Measurements from ENCODE around the gene TMEM204. TPM values are rescaled to one million over a fixed set of nuclear protein-coding genes. Genes with fewer than 3 reads are reported as not detected.

Gene TMEM204
- total RNA-seq, 3 donors from 2014 or later (not counting 1 experiment from before 2014, with no cell fraction given) = 3.3 to 14.1 (median 7.8) TPM

DNA sequence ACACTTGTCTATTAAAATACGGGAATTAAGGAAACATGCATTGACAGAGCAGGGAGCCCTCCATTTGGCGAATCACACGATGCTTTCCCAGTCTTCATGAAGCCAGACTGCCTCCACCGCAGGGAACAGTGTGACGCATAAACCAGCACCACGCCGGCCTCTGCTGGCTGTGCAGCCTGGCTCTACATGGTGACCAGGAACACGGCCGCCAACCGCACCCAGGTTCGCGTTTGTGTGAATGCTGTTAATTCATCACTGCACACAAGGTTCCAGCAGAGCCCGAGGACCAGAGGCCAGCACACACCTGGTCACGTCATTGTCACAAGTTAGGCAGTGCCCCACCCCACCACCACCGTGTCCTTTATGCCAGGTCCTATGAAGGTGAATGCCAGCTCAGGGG is 26.7 kb downstream of the TMEM204 start:
- H3K9me3 Mint-ChIP-seq = no peaks in the 10 kb centered on the region
- no peak overlapping the region for H3K27ac Mint-ChIP-seq
- H3K27me3 Mint-ChIP-seq (ENCODE audit: low read depth in 2 of 2) = no peaks in the 10 kb centered on the region
- H3K36me3 Mint-ChIP-seq = no peaks in the 10 kb centered on the region
- H3K4me1 ChIP-seq (ENCODE audit: control insufficient read depth, insufficient read depth, low read length) = no peaks in the 10 kb centered on the region
- TF ChIP-seq, protein P1, sequence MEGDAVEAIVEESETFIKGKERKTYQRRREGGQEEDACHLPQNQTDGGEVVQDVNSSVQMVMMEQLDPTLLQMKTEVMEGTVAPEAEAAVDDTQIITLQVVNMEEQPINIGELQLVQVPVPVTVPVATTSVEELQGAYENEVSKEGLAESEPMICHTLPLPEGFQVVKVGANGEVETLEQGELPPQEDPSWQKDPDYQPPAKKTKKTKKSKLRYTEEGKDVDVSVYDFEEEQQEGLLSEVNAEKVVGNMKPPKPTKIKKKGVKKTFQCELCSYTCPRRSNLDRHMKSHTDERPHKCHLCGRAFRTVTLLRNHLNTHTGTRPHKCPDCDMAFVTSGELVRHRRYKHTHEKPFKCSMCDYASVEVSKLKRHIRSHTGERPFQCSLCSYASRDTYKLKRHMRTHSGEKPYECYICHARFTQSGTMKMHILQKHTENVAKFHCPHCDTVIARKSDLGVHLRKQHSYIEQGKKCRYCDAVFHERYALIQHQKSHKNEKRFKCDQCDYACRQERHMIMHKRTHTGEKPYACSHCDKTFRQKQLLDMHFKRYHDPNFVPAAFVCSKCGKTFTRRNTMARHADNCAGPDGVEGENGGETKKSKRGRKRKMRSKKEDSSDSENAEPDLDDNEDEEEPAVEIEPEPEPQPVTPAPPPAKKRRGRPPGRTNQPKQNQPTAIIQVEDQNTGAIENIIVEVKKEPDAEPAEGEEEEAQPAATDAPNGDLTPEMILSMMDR (IDR thresholded peaks at IDR 0.05) = no peak
- peaks cover 9% of the 10 kb centered on the region for H3K36me3 ChIP-seq (ENCODE audit: control insufficient read depth, insufficient read depth, low read length)
- H3K27ac ChIP-seq (ENCODE audit: low read length) = no peak overlapping the region
- WGBS (ENCODE audit: insufficient coverage) = 96% methylated on average over 15 of the region's 15 CpGs
- no peak overlapping the region for H3K4me3 ChIP-seq (ENCODE audit: low read length)
- H3K4me3 Mint-ChIP-seq = no peak overlapping the region
- DNase-seq = no peak
- no peak for ATAC-seq
- H3K27me3 ChIP-seq (ENCODE audit: control insufficient read depth, insufficient read depth, low read length) = no peaks in the 10 kb centered on the region
- H3K9me3 ChIP-seq (ENCODE audit: control insufficient read depth, insufficient read depth, low read length) = no peaks in the 10 kb centered on the region
- peaks cover 0 to 6% of the 10 kb centered on the region in 2 donors for H3K4me1 Mint-ChIP-seq
- intact Hi-C loops (cut with micrococcal nuclease) = no loop called here

GRCh38 chr16:1560866-1561265 is 27.4 kb downstream of the TMEM204 start:
- H3K27ac ChIP-seq (ENCODE audit: low read length) = no peak overlapping the region
- intact Hi-C loops (cut with micrococcal nuclease) = no loop called here
- Mint-ChIP-seq H3K27me3 (ENCODE audit: low read depth in 2 of 2) (no peaks in the 10 kb centered on the region), H3K36me3 (no peaks in the 10 kb centered on the region), H3K4me1 (peaks cover 0 to 6% of the 10 kb centered on the region in 2 donors), H3K9me3 (no peaks in the 10 kb centered on the region), H3K27ac (no peak overlapping the region), H3K4me3 (no peak overlapping the region)
- H3K27me3 ChIP-seq (ENCODE audit: control insufficient read depth, insufficient read depth, low read length) = no peaks in the 10 kb centered on the region
- H3K4me1 ChIP-seq (ENCODE audit: control insufficient read depth, insufficient read depth, low read length) = no peaks in the 10 kb centered on the region
- no peaks in the 10 kb centered on the region for H3K9me3 ChIP-seq (ENCODE audit: control insufficient read depth, insufficient read depth, low read length)
- DNase-seq = peak in 1 of 2 donors; percentile 26
- peaks cover 4% of the 10 kb centered on the region for H3K36me3 ChIP-seq (ENCODE audit: control insufficient read depth, insufficient read depth, low read length)
- H3K4me3 ChIP-seq (ENCODE audit: low read length) = no peak overlapping the region
- TF ChIP-seq, protein P1 (IDR thresholded peaks at IDR 0.05) = no peak
- 96% methylated on average over 12 of the region's 12 CpGs for WGBS (ENCODE audit: insufficient coverage)
- ATAC-seq = no peak

- H3K9me3 ChIP-seq (ENCODE audit: control insufficient read depth, insufficient read depth, low read length) = no peaks in the 10 kb centered on the region
- Mint-ChIP-seq H3K9me3 (no peaks in the 10 kb centered on the region), H3K36me3 (no peaks in the 10 kb centered on the region), H3K4me1 (peaks cover 0 to 6% of the 10 kb centered on the region in 2 donors), H3K27me3 (ENCODE audit: low read depth in 2 of 2) (no peaks in the 10 kb centered on the region), H3K27ac (no peak overlapping the region), H3K4me3 (no peak overlapping the region)
- H3K36me3 ChIP-seq (ENCODE audit: control insufficient read depth, insufficient read depth, low read length) = peaks cover 4% of the 10 kb centered on the region
- TF ChIP-seq, protein P1 (IDR thresholded peaks at IDR 0.05) = no peak
- no peaks in the 10 kb centered on the region for H3K4me1 ChIP-seq (ENCODE audit: control insufficient read depth, insufficient read depth, low read length)
- H3K4me3 ChIP-seq (ENCODE audit: low read length) = no peak overlapping the region
- DNase-seq = no peak
- H3K27ac ChIP-seq (ENCODE audit: low read length) = no peak overlapping the region
- WGBS (ENCODE audit: insufficient coverage) = 94% methylated on average over 7 of the region's 7 CpGs
- ATAC-seq = no peak
- intact Hi-C loops (cut with micrococcal nuclease) = no loop called here
- H3K27me3 ChIP-seq (ENCODE audit: control insufficient read depth, insufficient read depth, low read length) = no peaks in the 10 kb centered on the region
These were observed 27.8 kb downstream of the TMEM204 start for GRCh38 chr16:1561266-1561665.

DNA sequence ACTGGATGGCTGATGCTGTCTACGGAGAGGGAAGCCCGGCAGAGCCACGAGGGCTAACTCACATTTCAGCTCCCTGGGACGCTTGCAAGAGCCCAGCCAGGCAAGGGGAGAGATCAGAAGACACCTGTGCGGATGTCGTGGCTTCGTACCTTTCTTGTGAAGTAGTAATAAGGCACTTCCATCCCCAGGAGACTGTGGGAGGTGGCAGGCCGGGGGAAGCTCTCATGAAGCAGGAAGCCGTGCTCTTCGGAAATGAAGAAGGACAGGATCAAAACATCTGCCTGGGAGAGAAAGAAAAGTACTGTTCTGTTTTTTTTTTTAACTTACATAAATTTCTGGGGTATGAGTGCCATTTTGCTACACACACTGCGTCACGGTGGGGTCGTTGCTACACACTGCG is 28.4 kb downstream of the TMEM204 start:
- peaks cover 0 to 6% of the 10 kb centered on the region in 2 donors for H3K4me1 Mint-ChIP-seq
- H3K4me3 Mint-ChIP-seq = no peak overlapping the region
- H3K9me3 Mint-ChIP-seq = no peaks in the 10 kb centered on the region
- no peaks in the 10 kb centered on the region for H3K36me3 Mint-ChIP-seq
- intact Hi-C loops (cut with micrococcal nuclease) = no loop called here
- Histone ChIP-seq H3K4me3 (ENCODE audit: low read length) (no peak overlapping the region), H3K27me3 (ENCODE audit: control insufficient read depth, insufficient read depth, low read length) (no peaks in the 10 kb centered on the region), H3K27ac (ENCODE audit: low read length) (no peak overlapping the region), H3K36me3 (ENCODE audit: control insufficient read depth, insufficient read depth, low read length) (peaks cover 4% of the 10 kb centered on the region), H3K4me1 (ENCODE audit: control insufficient read depth, insufficient read depth, low read length) (no peaks in the 10 kb centered on the region), H3K9me3 (ENCODE audit: control insufficient read depth, insufficient read depth, low read length) (no peaks in the 10 kb centered on the region)
- no peak for ATAC-seq
- peak in 1 of 2 donors; percentile 24 for DNase-seq
- WGBS (ENCODE audit: insufficient coverage) = 95% methylated on average over 14 of the region's 14 CpGs
- H3K27ac Mint-ChIP-seq = no peak overlapping the region
- TF ChIP-seq, protein P1 (IDR thresholded peaks at IDR 0.05) = no peak
- no peaks in the 10 kb centered on the region for H3K27me3 Mint-ChIP-seq (ENCODE audit: low read depth in 2 of 2)

Data from natural killer cell (primary cell).